HPDE6-E6E7 (cell line): ENCODE results near the gene PPARA.
"Not testable (repeated sequence)": the region's sequence is repeated elsewhere in the genome, so short reads cannot be mapped to it uniquely, and the experiment has no call there.

Experiments used
- DNase-seq: peaks from one replicate; pipeline ENCODE4 v3.0.0; 2011; ENCODE audit warnings: missing footprints; ENCODE audit errors: extremely low spot score

The PPARA gene

DNA sequence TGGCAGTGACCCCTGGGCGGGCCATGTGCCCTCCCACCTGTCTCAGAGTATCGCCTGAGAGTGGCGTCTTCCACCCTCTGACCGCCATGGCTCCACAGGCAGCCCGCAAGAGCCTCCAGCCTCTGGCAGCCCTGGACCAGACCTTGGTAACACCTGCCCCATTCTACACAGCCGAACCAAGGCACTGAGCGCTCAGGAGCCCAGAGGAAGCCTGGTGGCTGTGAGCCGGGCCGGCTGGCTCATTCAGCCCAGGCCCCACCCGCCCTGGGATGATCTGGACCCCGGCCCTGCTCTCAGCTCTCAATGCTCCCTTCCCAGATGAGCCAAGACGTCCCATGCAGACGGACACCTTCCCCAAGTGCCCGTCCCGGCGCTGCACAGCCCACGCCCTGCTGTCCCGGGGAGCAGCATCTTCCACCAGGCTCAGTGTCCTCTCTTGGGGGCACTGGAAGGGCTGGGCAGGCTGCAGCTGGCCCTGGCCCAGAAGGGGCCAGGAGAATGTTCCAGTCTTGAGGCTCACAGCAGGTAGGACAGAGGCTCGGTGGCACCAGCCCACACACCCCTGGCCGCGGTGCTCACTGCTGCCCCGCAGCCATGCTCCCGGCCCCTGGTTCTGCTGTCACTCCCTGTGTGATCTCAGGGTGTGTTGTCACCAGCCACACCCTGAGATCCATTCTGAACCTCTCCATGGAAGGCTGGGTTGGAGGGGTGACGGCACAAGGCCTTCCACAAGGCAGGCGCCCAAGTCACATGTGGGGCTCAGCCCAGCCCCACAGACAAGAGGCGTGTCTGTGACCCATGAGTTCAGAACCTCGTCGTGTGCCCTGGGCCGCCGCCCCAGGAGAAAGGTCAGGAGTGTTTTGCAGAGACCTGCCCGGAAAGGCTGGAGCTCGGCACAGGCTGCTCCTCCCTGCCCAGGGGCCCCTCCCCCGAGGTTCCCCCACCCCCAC, 24.2 kb upstream of the PPARA start:
- no peak for DNase-seq

DNA sequence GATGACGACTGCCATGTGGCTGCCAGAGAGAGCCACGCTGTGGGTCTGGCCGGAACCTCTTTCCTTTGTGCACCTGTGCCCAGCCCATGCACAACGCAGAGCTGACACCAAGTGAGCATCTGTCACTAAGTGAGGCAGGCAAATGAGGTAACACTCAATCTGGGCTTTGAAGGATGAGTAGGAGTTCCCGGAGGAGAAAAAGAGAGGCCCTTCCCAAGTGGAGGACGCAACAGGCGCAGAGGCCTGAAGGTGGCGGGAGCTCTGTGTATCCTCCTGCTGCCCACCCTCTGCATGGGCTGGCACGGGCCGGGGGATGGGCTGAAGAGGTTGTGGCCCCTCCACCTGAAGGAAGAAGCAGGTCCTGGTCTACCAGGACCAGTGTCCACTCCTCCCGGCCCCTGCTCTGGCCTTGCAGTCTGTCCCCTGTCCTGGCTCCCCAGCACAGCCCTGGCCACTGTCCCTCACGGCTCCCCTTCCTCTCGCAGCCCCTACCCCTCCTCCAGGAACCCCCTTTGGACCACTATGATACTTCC, 23.4 kb upstream of the PPARA start:
- no peak for DNase-seq

DNA sequence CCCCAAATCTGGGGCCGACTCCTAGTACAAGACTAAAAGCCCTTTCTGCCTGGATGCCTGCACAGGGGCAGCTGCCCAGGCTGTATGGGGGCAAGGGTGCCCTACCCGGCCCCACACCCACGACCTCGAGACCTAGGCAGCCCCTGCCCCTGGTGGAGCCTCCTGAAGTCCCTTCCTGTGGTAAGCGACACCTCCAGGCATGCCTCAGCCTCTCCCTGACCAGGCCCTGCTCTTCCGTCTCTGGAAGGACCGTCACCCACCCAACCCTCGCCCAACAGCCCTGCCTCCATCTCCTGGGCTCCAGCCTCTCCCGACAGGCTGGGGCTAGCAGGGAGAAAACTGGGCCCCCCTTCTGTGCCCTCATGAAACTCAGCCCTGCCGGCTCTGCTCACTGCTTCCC, 22.8 kb upstream of the PPARA start:
- no peak for DNase-seq

DNA sequence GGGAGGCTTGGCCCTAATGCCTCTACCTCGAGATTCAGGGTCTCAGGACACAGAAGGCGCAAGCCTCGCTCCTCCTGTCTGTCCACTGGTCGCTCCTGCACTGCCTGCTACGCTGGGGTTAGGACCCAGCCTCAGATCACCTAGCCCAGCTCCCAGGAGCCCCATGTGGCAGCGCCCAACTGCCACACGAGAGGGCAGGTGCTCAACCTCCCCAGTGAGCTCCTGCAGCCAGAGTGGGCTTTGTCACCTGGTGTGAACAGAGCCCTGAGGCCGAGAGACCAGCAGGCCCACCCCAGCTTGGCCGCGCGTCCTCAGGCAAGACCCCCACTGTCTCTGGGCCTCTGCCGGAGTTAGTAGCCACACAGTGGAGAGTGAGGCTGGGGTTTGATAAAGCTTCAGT, 21.7 kb upstream of the PPARA start:
- no peak for DNase-seq

DNA sequence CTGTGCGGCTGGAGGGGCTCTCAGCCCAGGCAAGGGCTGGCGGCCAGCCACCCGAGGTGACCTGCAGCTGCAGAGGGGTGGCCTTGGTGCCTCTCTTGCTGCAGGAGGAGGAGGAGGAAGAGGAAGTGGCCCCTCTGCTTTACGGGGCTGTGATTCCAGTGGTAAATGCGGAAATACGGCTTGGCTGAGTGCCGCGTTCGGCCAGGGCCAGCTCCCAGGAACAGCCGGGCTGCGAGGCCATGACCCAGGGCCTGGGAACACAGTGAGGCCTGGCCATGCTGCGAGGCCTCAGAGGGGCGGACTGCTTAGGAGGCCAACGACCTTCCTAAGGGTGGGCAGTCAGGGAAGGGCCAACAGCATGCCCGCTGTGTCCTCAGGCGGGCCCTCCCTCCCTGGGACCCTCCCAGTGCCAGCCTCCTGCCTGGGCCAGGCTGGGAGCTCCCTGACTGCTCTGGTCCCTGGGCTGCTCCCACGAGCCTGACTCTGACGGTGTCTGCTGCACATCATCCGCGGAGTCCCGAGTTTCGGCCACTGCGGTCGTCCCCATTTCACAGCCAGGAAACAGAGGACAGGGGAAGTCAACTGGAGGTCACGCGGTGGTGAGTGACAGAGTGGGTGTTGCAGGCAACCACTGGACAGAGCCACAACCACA, 20.8 kb upstream of the PPARA start:
- DNase-seq, result no peak

DNA sequence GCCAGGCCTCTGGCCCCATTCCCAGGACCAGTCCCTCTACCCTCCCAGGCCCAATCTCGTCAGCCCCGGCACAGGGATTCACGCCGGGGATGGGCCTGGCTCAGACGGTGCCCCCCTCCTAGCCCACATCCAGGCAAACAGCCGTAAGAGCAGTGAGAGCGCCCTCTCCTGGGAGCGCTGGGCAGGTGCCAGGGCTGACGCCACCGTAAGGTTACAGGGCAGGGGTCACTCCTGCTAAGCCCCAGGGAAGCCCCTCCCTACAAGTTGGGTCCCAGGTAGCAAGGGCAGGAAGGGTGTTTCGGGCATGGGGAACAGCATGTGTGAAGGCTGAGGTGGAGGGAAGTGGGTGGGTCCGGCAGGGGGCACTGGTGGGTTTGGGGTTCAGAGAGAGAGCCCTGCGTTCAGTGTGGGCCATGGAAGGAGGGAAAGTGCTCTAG, 19.2 kb upstream of the PPARA start:
- DNase-seq, result no peak

DNA sequence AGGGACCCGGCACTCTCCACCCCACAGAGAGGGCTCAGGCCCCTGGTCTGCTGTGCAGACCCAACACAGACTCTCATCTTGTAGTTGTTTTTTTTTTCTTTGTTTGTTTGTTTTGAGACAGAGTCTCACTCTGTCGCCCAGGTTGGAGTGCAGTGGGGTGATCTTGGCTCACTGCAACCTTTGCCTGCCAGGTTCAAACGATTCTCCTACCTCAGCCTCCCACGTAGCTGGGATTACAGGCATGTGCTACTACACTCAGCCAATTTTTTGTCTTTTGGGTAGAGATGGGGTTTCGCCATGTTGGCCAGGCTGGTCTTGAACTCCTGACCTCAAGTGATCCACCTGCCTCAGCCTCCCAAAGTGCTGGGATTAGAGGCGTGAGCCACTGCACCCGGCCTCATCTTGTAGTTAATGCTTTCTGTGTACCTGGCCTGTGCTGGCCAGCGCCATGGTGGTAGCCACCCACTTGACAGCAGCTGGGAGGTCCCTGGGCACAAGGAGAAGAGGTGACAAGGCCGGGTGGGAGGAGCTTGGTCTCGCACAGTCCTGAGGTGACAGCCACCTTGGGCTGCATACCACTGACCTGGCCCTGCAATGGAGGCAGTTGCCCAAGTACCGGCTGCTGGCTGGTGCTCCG, 18.0 kb upstream of the PPARA start:
- DNase-seq, result not testable (repeated sequence)

DNA sequence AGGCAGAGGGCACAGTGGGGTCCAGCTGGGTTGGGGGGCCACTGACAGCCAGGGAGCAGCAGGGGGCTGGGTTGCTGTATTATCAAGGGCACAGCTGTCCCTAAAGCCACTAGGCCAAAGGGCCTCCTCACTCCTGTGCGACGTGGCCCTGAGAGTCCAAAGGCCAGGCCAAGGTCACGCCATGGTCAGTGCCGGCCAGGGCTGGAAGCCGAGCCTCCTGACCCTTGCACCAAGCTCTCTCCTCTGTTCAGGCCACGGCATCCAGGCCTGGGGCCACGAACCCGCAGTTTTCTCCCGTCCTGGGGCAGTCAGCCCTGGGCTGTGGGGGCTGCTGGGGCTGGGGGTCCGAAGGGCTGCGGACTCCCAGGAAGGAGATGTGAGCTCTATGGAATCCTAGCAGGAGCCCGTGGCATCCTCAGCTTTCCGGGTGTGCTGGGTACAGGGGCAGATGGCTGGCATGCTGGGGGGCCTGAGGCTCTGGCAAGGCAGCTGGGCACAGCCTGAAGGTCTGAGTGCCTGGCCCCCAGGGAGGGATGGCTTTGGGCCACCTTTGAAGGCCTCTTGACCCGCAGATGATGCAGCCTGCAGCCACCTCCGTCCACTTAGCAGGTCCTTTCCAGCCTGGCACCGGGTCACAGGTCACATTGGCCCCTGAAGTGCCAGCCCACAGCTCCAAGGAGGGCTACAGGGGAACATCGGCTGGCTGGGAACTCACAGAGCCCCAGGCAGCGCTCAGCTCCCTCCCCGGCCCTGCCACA, 17.3 kb upstream of the PPARA start:
- no peak for DNase-seq

DNA sequence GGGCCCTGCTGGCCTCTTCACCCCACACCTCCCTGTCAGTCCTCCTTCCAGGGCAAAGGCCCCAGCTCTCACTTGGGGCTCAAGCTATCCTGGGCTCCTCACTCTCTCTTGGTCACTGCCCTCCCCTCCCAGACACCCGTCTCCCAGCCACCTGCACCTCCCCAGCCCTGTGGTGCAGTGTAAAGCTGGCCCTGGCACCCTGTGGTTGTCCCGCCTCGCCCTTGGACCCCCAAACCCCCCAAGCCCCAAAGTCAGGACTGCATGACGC, 16.8 kb upstream of the PPARA start:
- DNase-seq, result no peak

DNA sequence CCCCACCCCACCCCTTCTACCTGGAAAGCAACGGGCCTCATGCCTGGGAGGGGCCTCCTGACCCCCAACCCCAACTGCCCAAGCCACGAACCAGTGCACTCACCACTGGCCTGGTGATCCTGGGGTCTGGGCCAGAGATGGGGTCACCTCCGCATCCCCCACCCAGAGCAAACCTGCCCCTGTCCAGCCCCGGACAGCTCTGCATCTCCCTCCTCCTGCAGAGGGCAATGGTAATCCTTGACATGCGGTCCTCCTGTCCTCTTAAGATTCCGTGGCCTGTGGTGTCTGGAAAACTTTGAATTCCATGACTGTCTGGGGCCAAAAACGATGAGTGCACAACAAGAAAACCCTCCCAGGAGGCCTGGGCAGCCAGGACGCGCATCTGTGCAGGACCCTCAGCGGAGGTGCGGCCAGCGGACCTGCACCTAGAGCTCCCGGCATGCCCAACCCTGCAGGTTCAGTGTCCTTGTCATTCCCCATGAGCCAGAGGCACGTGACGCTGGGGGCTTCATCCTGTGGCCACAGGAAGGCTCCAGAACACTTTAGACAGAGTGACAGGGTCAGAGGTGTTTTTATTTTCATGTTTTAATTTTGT, 16.1 kb upstream of the PPARA start:
- no peak for DNase-seq

DNA sequence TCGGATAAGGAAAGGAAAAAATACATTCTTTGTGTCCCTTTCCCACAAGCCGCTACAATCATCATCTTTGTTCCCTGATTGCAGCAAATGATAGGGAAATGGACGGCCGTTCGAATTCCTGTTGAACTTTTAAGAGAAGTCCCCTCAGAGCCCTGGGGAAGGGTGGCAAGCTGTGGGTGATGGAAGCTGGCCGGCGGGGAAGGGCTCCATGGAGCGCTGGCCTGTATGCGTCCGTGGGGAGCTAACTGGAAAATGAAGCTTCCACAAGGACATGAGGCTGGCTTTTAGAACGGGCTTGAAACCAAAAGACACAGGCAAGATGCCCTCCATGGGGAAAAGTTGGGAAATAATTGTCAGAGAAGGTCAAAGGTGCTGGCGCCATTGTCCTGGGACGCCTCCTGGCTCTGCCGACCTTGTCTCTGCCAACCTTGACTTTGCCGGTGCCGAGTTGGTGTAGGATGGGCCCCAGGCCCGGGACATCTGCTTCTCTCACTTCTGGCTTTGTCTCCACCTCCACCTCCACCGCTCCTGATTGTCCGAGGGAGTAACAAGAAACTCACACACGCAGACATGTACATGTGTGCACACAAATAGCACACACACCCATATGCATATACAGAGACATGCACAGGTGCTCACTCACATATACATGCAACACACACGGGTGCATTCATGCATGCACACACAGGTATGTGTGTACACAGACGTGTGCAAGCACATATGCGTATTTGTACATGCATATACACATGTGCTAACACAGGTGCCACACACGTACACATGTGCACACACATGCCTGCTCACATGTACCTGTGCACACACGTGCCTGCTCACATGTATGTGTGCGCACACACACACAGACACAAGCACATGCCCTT, 14.5 kb upstream of the PPARA start:
- no peak for DNase-seq

DNA sequence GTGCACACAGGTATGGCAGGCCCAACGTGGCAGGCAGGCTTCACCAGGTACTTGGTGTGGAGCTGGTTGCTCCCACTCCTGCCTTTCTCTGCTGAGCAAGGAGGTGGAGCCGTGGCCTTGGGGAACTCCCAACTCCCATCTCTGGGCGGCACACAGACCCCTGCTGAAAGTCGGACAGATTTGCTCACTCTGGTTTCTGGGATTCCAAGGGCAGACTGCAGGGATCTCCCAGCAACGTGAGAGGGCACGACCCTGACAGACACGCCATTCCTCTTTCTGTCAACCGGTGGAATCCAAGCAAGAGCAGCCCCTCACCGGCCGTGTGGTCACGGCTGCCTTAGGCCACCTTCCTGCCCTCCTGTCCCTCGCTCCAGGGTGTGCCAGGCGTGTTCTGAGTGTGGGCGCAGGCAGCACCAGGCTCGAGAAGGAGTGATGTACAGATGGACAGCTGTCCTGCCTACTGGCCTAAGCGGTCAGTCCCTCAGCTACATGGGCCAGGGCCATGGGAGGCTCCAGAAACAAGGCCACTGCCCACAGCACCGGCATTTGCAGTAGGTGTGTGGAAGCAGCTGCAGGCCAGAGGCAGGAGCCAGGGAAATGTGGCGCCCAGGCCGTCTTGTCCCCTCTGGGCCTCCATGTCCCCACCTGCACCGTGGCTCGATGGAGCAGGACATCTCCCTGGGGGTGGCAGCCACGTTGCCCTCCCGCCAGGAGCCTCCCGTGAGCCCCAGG, 13.7 kb upstream of the PPARA start:
- DNase-seq, result no peak

DNA sequence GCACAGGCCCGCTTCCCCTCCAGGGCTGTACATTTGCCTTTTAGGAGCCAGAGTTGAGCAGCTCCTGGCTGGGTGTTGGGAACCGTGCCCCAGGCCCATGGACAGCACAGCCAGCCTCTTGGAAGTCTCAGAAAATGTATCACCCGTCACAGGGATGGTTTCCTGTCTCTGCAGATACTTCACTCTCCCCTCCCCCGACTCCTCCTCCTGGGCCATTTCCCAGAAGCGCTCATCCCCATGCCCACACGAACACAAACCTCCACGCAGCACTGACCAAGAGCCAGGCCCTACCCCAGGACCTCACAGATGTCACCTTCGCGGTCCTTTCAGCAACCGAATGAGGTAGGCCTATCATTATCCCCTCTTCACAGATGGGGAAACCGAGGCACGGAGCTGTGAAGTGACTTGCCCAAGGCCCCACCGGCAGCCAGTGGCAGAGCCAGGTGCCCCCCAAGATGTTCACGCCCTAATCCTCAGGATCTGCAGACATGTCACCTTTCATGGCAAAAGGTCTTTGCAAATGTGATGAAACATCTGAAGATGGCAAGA, 13.0 kb upstream of the PPARA start:
- no peak for DNase-seq

DNA sequence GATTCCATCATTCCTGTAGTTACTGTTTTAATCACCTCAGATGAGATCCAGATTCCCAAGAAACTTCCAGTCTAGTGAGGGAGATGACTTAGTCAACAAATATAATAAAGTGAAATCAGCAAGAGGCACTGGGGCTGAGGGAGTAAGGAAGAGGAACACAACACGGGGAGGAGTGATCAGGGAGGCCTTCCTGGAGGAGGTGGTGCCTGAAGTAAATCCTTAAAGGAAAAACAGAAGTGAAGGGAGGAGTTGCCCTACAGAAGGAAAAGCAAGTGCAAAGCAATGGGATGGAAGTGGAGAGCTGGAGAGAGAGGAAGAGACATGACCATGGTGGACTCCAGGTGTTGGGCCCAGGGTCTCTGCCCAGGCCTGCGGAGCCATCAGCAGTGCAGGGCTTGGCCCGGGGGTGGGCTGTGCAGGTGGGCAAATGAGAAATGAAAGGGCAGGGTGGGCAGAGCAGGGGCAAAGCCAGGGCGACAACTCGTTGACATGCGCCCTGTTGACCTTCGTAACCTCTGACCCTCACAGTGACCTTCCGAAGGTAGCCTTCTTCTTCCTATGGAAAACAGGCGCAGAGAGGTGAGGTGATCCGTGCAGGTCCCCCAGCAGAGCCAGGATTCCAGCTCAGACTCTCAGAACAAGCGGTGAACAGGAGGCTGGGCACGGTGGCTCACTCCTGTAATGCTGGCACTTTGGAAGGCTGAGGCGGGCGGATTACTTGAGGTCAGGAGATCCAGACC, 12.1 kb upstream of the PPARA start:
- no peak for DNase-seq

DNA sequence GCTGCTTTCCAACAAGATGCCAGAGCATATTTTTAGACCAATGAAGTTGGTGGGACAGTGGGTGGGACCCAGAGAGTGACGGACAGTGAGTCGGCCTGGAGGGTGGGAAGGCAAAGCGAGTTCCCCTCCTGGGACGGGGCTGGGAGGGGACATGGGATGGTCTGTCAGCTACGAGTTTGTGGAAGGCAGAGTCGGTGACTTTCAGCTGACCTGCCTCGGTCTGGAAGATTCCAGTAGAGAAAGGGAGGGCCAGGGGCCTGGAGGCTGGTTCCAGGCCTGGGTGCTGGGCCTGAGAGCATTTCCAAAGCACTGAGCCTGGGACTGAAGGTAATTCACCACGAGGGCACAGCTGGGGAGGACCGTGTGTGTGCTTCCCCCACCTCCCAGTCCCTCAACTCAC, 10.9 kb upstream of the PPARA start:
- not testable (repeated sequence) for DNase-seq

DNA sequence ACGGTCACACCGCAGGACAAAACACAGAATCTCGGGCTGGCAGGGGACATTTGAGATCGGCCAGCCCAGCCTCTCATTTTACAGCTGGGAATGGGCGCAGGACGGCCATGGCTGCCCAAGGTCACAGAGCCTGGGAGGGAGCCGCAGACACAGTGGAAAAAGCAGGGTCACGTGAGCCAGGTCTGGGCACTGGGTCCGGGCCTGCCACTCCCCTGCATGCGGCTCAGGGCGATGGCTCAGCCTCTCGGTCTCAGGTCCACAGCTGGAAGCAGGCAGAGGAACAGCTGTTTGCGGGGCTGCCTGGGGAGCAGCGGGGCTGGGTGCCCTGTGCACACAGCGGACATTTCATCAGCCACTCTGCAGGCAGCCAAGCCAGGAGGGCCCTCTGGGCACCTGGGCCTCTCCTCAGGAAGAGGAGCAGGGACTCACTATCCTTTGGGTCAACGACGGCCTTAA, 10.4 kb upstream of the PPARA start:
- DNase-seq, result no peak

DNA sequence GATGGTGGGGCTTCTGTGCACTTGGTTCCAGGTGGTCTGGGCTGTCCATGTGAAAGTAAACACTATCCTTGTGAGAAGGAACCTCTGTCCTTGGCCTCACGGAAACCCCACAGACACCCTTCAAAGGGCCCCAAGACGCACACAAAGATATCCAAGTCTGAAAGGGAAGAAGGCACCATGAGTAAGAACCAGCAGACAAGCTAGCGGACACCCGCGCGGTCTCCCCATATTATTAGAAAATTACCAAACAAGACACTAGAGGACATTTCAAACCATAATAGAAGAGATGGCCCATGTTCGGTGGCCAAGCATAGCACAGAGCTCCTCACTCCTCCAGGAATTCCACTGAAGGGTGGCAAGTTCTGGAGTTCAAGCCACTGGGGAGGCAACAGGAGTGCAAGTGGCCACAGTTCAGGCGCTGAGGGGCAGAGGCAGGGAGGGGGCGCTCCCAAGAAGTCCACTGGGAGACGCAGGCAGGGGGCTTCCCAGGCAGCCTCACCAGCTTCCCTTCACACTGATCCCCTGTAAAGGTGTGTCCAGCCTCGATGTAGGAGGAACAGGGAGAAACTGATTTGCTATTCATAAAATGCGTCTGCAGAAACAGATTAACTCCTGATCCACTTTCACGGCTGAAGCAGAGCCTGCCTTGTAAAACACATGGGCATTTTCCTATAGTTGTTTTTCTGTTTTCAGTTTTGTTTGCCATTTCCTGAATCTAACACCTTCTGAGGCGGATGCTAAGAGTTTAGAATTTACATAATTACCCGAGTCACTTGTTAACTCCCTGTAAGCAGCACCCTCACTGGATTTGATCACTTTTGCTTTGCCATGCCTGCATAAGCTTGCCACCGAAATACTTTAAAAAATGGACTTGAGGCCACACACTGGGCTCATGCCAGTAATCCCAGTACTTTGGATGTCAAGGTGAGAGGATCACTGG, 9.1 kb upstream of the PPARA start:
- no peak for DNase-seq
